Mammary epithelial cell (primary cell): ENCODE data around the gene CXADR.

Experiments used
- CTCF ChIP-seq, 2 donors: IDR thresholded peaks in 1 of 2; conservative IDR thresholded peaks in 1 of 2; 2 replicates each; pipeline ENCODE4 v1.5.1; 2011 to 2012; ENCODE audit warnings: inconsistent platforms in 2 of 2, low read length in 2 of 2, mild to moderate bottlenecking in 2 of 2, control low read depth in 1 of 2, low read depth in 1 of 2; ENCODE audit not compliant: insufficient read depth in 1 of 2; ENCODE audit errors: extremely low read depth in 1 of 2
- EZH2 ChIP-seq: IDR thresholded peaks from 2 replicates; pipeline ENCODE4 v1.6.1; 2012; ENCODE audit warnings: low read length, inconsistent platforms, borderline replicate concordance

GRCh38 chr21:17640821-17641220, 128.0 kb downstream of the CXADR start:
- no peak for TF ChIP-seq CTCF (conservative IDR thresholded peaks at IDR 0.05 in 1 of 2, IDR thresholded peaks at IDR 0.05 in 1 of 2; ENCODE audit: extremely low read depth in 1 of 2, insufficient read depth in 1 of 2, low read depth in 1 of 2, low read length in 2 of 2)
- TF ChIP-seq EZH2 = no peak
